Esophagus squamous epithelium (tissue), 5 donors: ENCODE data around the gene LTF. TPM values are rescaled to one million over a fixed set of nuclear protein-coding genes. Genes with fewer than 3 reads are reported as not detected.

Experiments
- DNase-seq: peaks from one replicate; lab custom pipeline; 2025; lab: John Stamatoyannopoulos, UW
- H3K27ac ChIP-seq, 4 donors: fragments of 200-600 bp; sonication (generic); one replicate each; pipeline ENCODE4 v1.5.1; 2016 to 2019; ENCODE audit warnings: mild to moderate bottlenecking in 1 of 4
- H3K27me3 ChIP-seq, 4 donors: fragments of 200-600 bp; sonication (generic); 1 replicate in 3 of 4; 2 replicates in 1 of 4; pipeline versions ENCODE4 v1.5.1 to v1.6.0; 2017 to 2021; ENCODE audit warnings: antibody characterized with exemption in 1 of 4
- H3K36me3 ChIP-seq, 3 donors: fragments of 200-600 bp; sonication (generic); one replicate each; pipeline ENCODE4 v1.5.1; 2016 to 2019
- H3K4me1 ChIP-seq, 3 donors: fragments of 200-600 bp; sonication (generic); one replicate each; pipeline ENCODE4 v1.5.1; 2017 to 2019
- H3K4me3 ChIP-seq, 4 donors: fragments of 200-600 bp; sonication (generic); 1 replicate in 3 of 4; 2 replicates in 1 of 4; pipeline ENCODE4 v1.5.1; 2016 to 2019; ENCODE audit warnings: mild to moderate bottlenecking in 2 of 4, moderate library complexity in 1 of 4
- H3K9me3 ChIP-seq, 3 donors: fragments of 200-600 bp; sonication (generic); one replicate each; pipeline ENCODE4 v1.5.1; 2016 to 2019
- CTCF ChIP-seq, 6 experiments: fragments of 450-650 bp in 4 of 6; fragments of 200-600 bp in 2 of 6; sonication (generic) in 2 of 6; IDR thresholded peaks; one replicate each; pipeline ENCODE4 v1.5.1; 2016 to 2019; ENCODE audit warnings: antibody characterized with exemption in 6 of 6, mild to moderate bottlenecking in 4 of 6, moderate library complexity in 4 of 6
- POLR2A ChIP-seq, 4 donors: fragments of 450-650 bp; IDR thresholded peaks; one replicate each; pipeline ENCODE4 v1.6.1; 2017; ENCODE audit warnings: antibody characterized with exemption in 4 of 4, mild to moderate bottlenecking in 4 of 4, moderate library complexity in 3 of 4
- WGBS, 2 donors: methylation state at CpG; one replicate each; pipeline ENCODE4 v1.1.5; 2018; 5-methylcytosine and 5-hydroxymethylcytosine counted together
- intact Hi-C: fragments of 100-400 bp; cut with DNase I; formaldehyde crosslinking; loops from one replicate; pipeline ENCODE4 v1.15.0; 2022
- total RNA-seq, 4 donors: library from RNA; depleted of rRNA; stranded (reverse); fragments of >200 nt; gene quantifications; one replicate each; pipeline ENCODE4 v1.1.0, GENCODE V29; 2016
- donor health status: DM: yes; HTN: yes; CAD: no.

Gene LTF
- total RNA-seq, 4 donors from 2014 or later = 0.57 to 204 (median 2.6) TPM

- intact Hi-C loops = no loop called here
- Histone ChIP-seq H3K4me1 (peaks cover 0 to 26% (median 0%) of the 10 kb centered on the region in 3 donors), H3K36me3 (no peaks in the 10 kb centered on the region), H3K4me3 (no peak overlapping the region), H3K27ac (no peak overlapping the region), H3K27me3 (no peaks in the 10 kb centered on the region), H3K9me3 (no peaks in the 10 kb centered on the region)
- WGBS, 2 donors = 74 to 88% methylated on average over 2 of the region's 2 CpGs
- no peak for DNase-seq
- TF ChIP-seq POLR2A (IDR thresholded peaks at IDR 0.05) (no peak), CTCF (IDR thresholded peaks at IDR 0.05) (no peak)
Measured at GRCh38 chr3:46410669-46411068, 54.0 kb downstream of the LTF start.

- no peak overlapping the region for H3K27ac ChIP-seq
- intact Hi-C loops = no loop called here
- H3K4me3 ChIP-seq = no peak overlapping the region
- 83 to 92% methylated on average over 6 to 7 of the region's 9 CpGs for WGBS, 2 donors
- DNase-seq = no peak
- TF ChIP-seq CTCF (IDR thresholded peaks at IDR 0.05) = no peak
- no peak for TF ChIP-seq POLR2A (IDR thresholded peaks at IDR 0.05)
- no peaks in the 10 kb centered on the region for H3K36me3 ChIP-seq
- no peaks in the 10 kb centered on the region for H3K9me3 ChIP-seq
- no peaks in the 10 kb centered on the region for H3K27me3 ChIP-seq
- H3K4me1 ChIP-seq = peaks cover 0 to 34% (median 3%) of the 10 kb centered on the region in 3 donors
Measured at GRCh38 chr3:46409739-46410489, 54.8 kb downstream of the LTF start.

- DNase-seq = no peak
- Histone ChIP-seq H3K4me3 (no peak overlapping the region), H3K4me1 (peaks cover 0 to 40% (median 3%) of the 10 kb centered on the region in 3 donors), H3K36me3 (no peaks in the 10 kb centered on the region), H3K9me3 (no peaks in the 10 kb centered on the region), H3K27me3 (no peaks in the 10 kb centered on the region), H3K27ac (no peak overlapping the region)
- TF ChIP-seq POLR2A (IDR thresholded peaks at IDR 0.05) (no peak), CTCF (IDR thresholded peaks at IDR 0.05) (no peak)
- intact Hi-C loops = no loop called here
- 88 to 90% methylated on average over 7 of the region's 7 CpGs for WGBS, 2 donors
Measured at GRCh38 chr3:46408853-46409252, 55.9 kb downstream of the LTF start.

GRCh38 chr3:46407970-46408369 lies 56.7 kb downstream of the LTF start:
- H3K4me1 ChIP-seq = peaks cover 0 to 40% (median 3%) of the 10 kb centered on the region in 3 donors
- WGBS, 2 donors = 74 to 85% methylated on average over 7 of the region's 7 CpGs
- peaks cover 0 to 4% (median 0%) of the 10 kb centered on the region in 4 donors for H3K27me3 ChIP-seq
- TF ChIP-seq CTCF (IDR thresholded peaks at IDR 0.05) (no peak), POLR2A (IDR thresholded peaks at IDR 0.05) (no peak)
- peak overlapping the region; percentile 55 to 89 (median 70) for H3K27ac ChIP-seq
- no peaks in the 10 kb centered on the region for H3K36me3 ChIP-seq
- H3K4me3 ChIP-seq = peak overlapping the region in 3 of 4 donors; percentile 28 to 57 (median 32)
- intact Hi-C loops = no loop called here
- DNase-seq = no peak
- H3K9me3 ChIP-seq = no peaks in the 10 kb centered on the region

GRCh38 chr3:46406788-46407611 lies 57.7 kb downstream of the LTF start, which contains the start of the genes CCR5AS and CCRL2:
CCR5AS (minus strand) TSS chr3:46407066.
CCRL2 (plus strand) TSS chr3:46407259; CDS start chr3:46408080, 821 bp downstream.
- intact Hi-C loops = no loop called here
- Histone ChIP-seq H3K4me1 (peaks cover 0 to 40% (median 3%) of the 10 kb centered on the region in 3 donors), H3K9me3 (no peaks in the 10 kb centered on the region), H3K27me3 (peaks cover 0 to 4% (median 0%) of the 10 kb centered on the region in 4 donors), H3K36me3 (no peaks in the 10 kb centered on the region), H3K27ac (peak within 1 kb of the TSS; percentile 55 to 89 (median 70)), H3K4me3 (peak within 1 kb of the TSS; percentile 3 to 57 (median 30))
- DNase-seq = peak; percentile 29
- WGBS, 2 donors = 35 to 50% methylated on average over 13 to 14 of the region's 20 CpGs
- TF ChIP-seq CTCF (IDR thresholded peaks at IDR 0.05) (no peak), POLR2A (IDR thresholded peaks at IDR 0.05) (peak in 2 of 4 donors; percentile 23 to 58)
